ENCODE results near the gene ACTA2.

DNA sequence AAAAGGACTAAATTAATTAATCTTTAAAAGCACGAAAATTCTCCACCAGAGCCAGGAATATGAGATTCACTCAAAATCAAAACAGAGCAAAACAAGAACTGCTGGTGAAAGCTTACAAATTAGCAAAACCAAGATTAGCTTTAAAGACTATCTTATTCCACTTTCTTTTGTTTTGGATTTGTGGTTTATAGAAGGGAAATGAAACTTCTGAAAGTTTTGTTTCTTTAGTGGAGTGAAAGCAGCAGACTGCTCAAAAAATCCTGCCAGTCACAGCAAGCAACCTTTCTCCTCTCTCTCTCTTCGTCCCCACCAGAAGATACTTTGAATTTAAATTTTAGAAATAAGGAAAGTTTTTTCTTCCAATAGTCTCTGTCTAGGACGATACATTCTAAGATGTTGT is 7.8 kb downstream of the ACTA2 start:
- TF ChIP-seq POLR2AphosphoS5 (IDR thresholded peaks at IDR 0.05) (no peak), POLR2A (IDR thresholded peaks at IDR 0.05) (no peak)
- TF ChIP-seq, protein P1, sequence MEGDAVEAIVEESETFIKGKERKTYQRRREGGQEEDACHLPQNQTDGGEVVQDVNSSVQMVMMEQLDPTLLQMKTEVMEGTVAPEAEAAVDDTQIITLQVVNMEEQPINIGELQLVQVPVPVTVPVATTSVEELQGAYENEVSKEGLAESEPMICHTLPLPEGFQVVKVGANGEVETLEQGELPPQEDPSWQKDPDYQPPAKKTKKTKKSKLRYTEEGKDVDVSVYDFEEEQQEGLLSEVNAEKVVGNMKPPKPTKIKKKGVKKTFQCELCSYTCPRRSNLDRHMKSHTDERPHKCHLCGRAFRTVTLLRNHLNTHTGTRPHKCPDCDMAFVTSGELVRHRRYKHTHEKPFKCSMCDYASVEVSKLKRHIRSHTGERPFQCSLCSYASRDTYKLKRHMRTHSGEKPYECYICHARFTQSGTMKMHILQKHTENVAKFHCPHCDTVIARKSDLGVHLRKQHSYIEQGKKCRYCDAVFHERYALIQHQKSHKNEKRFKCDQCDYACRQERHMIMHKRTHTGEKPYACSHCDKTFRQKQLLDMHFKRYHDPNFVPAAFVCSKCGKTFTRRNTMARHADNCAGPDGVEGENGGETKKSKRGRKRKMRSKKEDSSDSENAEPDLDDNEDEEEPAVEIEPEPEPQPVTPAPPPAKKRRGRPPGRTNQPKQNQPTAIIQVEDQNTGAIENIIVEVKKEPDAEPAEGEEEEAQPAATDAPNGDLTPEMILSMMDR (IDR thresholded peaks at IDR 0.05) = no peak
